GM12801 (cell line): Measurements from ENCODE around the gene RCOR1.

Source experiments
- CTCF ChIP-seq: IDR thresholded peaks from one replicate; pipeline ENCODE4 v1.5.1; 2011; ENCODE audit warnings: control low read depth; ENCODE audit not compliant: insufficient read length; ENCODE audit errors: extremely low read depth

The RCOR1 gene

DNA sequence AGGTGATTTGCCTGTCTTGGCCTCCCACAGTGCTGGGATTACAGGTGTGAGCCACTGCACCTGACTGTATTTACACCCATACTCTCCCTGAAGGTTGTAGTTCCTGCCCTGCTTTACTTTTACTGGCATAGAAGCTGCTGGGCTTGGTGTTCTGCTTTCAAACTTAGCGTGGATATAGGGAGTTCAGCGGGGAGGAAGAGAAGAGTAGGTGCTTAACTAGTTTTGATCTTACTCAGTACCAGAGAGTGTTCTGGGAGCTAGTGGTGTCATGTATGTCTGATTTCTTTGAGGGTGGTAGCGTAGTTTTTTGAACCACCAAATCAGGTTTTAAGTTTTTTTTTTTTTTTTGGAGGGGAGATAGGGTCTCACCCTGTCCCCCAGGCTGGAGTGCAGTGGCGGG lies 13.8 kb downstream of the RCOR1 start:
- TF ChIP-seq CTCF, result no peak

DNA sequence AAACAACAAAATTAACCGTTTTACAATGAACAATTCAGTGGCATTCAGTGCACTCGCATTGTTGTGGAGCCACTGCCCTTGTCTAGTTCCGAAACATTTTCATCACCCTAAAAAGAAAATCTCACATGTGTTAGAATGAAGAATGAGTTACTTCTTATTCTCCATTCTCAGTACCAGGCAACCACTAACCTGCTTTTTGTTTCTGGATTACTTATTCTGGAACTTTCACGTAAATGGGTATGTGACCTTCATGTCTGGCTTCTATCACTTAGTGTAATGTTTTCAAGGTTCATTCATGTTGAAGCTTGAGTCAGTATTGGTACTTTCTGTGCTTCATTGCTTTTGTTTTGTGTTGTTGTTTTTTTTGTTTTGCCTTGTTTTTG lies 15.6 kb downstream of the RCOR1 start:
- TF ChIP-seq CTCF, result no peak

GRCh38 chr14:102610968-102611811 lies 18.7 kb downstream of the RCOR1 start:
- no peak for TF ChIP-seq CTCF

- no peak for TF ChIP-seq CTCF
Observed at GRCh38 chr14:102616318-102616717, 23.9 kb downstream of the RCOR1 start.

DNA sequence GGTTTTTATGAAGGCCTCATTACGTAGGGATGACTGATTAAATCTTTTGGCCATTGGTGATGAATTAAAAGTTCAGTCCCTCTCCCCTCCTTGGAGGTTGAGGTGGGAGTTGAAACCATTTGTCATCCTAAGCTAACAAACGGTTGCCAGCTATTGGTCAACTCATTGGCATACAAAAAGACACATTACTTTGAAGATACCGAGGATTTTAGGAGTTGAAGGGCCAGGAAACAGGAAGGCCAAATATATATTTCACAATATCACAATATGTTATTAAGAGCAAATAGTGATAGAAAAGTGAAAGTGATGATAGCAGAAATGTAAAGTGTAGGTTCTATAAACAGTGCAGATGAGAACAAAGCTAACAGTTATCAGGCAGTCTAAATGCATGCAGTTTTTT lies 24.4 kb downstream of the RCOR1 start:
- no peak for TF ChIP-seq CTCF

DNA sequence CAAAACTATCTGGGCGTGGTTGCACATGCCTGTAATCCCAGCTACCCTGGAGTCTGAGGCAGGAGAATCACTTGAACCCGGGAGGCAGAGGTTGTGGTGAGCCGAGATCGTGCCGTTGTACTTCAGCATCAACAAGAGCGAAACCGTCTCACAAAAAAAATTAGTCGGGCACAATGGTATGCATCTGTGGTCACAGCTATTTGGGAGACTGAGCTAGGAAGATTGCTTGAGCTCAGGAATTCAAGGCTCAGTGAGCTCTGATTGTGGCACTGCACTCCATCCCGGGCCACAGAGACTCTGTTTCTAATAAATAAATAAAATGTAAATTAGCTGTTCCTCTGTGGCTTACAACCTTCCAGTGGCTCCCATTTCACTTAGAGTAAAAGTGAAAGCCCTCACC lies 28.0 kb downstream of the RCOR1 start:
- no peak for TF ChIP-seq CTCF

- TF ChIP-seq CTCF, result no peak
Observed at GRCh38 chr14:102622262-102622885, 29.9 kb downstream of the RCOR1 start.
